ENCODE data around the gene NSUN3. TPM values are rescaled to one million over a fixed set of nuclear protein-coding genes. Genes with fewer than 3 reads are reported as not detected.

The NSUN3 gene
- total RNA-seq, 2 experiments from 2014 or later: 10.4 to 13.5 TPM

DNA sequence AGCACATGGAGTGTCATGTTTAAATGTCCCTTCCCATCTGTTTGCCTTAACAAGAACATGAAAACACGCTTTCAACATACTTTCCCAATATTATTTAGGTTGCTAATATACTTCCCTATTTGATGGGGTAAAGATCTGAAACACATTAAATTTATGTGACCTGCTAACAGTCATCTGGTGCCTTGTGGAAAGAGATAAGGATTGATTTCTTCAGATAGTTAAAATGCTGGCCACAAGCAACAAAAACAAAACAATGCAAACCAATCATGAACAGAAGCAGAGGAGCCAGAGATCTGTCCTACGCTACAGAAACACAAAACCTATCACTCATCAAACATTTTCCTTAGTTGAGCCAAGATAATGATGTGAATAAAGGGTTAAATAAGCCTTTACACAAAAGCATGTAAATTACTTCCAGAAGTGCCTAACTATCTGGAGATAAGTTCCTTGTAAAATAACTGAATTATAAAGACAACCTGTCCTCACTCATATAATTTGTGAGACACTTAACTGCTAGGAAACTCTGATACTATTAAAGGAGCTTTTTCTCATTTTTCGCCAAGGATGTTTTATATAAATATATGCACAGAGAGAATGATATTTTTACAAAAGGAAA lies 109.9 kb downstream of the NSUN3 start:
- no peak for DNase-seq (ENCODE audit: low spot score)
- BruUV-seq (replicated peaks): no TSS peak

DNA sequence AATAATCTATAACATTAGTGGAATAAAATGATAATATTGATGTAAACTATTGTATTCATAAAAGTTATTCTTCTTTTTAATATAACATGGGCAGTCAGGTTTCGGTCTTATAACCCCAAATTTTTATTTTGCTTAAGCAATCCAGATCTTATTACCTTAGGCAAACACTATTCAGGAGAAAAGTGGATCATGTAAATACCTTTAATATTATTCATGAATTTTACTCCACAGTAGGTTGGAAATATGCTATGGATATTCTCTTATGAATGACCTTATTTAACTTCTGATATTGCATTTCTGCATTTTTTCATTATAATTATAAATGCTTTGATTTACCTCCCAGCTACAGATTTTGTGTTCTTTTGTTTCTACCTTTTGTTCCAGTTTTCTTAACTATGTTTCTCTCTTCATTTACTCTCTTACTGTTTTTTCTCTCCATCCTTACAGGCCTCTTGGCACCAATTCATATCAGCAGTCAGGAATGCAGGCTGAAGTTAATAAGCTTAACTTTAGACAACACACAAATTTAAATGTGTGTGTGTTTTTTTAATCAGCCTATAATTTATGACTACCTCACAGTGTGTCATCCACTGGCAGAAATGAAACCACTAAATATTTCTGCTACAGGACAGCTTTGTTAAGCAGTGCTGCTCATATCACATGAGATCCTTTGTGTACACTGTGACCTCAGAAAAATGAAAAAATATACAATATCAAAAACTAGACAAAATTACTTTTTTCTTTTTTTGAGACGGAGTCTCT lies 111.0 kb downstream of the NSUN3 start:
- Histone ChIP-seq H3K79me2 (ENCODE audit: insufficient read depth, low read depth, low read length) (no peaks in the 10 kb centered on the region), H3K4me2 (ENCODE audit: low read length) (no peak overlapping the region), H3K9me3 (ENCODE audit: low read length) (no peaks in the 10 kb centered on the region), H3K4me3 (ENCODE audit: low read depth, low read length, poor library complexity, severe bottlenecking) (no peak overlapping the region), H2AFZ (ENCODE audit: low read length) (no peak overlapping the region), H3K36me3 (ENCODE audit: insufficient read depth, low read length) (no peaks in the 10 kb centered on the region), H3K27ac (ENCODE audit: low read depth, low read length, poor library complexity, severe bottlenecking) (no peak overlapping the region), H3K9me2 (ENCODE audit: insufficient read depth, low read length) (no peaks in the 10 kb centered on the region), H4K20me1 (ENCODE audit: insufficient read depth, low read length) (no peaks in the 10 kb centered on the region), H3K4me1 (ENCODE audit: insufficient read depth, low read length, poor library complexity, severe bottlenecking) (no peaks in the 10 kb centered on the region)
- POLR2A ChIA-PET: interaction anchor here (0.6 kb wide), 1 partner anchor 1068 kb away, joined by 5 read pairs; no protein-coding TSS in a partner anchor
- BruUV-seq (replicated peaks): no TSS peak
- intact Hi-C loops (cut with micrococcal nuclease; ENCODE audit: unreplicated experiment): no loop called here
- no peak for TF ChIP-seq EZH2phosphoT487 (IDR thresholded peaks at IDR 0.05; ENCODE audit: borderline replicate concordance, low read depth, low read length)
- TF ChIP-seq, protein P1, sequence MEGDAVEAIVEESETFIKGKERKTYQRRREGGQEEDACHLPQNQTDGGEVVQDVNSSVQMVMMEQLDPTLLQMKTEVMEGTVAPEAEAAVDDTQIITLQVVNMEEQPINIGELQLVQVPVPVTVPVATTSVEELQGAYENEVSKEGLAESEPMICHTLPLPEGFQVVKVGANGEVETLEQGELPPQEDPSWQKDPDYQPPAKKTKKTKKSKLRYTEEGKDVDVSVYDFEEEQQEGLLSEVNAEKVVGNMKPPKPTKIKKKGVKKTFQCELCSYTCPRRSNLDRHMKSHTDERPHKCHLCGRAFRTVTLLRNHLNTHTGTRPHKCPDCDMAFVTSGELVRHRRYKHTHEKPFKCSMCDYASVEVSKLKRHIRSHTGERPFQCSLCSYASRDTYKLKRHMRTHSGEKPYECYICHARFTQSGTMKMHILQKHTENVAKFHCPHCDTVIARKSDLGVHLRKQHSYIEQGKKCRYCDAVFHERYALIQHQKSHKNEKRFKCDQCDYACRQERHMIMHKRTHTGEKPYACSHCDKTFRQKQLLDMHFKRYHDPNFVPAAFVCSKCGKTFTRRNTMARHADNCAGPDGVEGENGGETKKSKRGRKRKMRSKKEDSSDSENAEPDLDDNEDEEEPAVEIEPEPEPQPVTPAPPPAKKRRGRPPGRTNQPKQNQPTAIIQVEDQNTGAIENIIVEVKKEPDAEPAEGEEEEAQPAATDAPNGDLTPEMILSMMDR (conservative IDR thresholded peaks at IDR 0.05; ENCODE audit: low read length): no peak
- CTCF ChIA-PET (ENCODE audit: unreplicated experiment): no interaction called here
- DNase-seq (ENCODE audit: low spot score): no peak

More for the DNA sequence above, 109.9 kb downstream of the NSUN3 start:
- Histone ChIP-seq H3K27ac (ENCODE audit: low read depth, low read length, poor library complexity, severe bottlenecking) (no peak overlapping the region), H3K9me3 (ENCODE audit: low read length) (no peaks in the 10 kb centered on the region), H3K4me1 (ENCODE audit: insufficient read depth, low read length, poor library complexity, severe bottlenecking) (no peaks in the 10 kb centered on the region), H3K4me2 (ENCODE audit: low read length) (no peak overlapping the region), H4K20me1 (ENCODE audit: insufficient read depth, low read length) (no peaks in the 10 kb centered on the region), H3K4me3 (ENCODE audit: low read depth, low read length, poor library complexity, severe bottlenecking) (no peak overlapping the region), H3K9me2 (ENCODE audit: insufficient read depth, low read length) (no peaks in the 10 kb centered on the region), H3K79me2 (ENCODE audit: insufficient read depth, low read depth, low read length) (no peaks in the 10 kb centered on the region), H2AFZ (ENCODE audit: low read length) (no peak overlapping the region), H3K36me3 (ENCODE audit: insufficient read depth, low read length) (no peaks in the 10 kb centered on the region)
- CTCF ChIA-PET (ENCODE audit: unreplicated experiment): no interaction called here
- POLR2A ChIA-PET: interaction anchor here (0.6 to 0.7 kb wide), 2 partner anchors 29 to 66 kb away, joined by 4 to 5 read pairs; no protein-coding TSS in a partner anchor
- intact Hi-C loops (cut with micrococcal nuclease; ENCODE audit: unreplicated experiment): no loop called here
- TF ChIP-seq EZH2phosphoT487 (IDR thresholded peaks at IDR 0.05; ENCODE audit: borderline replicate concordance, low read depth, low read length): no peak
- TF ChIP-seq, protein P1 (conservative IDR thresholded peaks at IDR 0.05; ENCODE audit: low read length): no peak

DNA sequence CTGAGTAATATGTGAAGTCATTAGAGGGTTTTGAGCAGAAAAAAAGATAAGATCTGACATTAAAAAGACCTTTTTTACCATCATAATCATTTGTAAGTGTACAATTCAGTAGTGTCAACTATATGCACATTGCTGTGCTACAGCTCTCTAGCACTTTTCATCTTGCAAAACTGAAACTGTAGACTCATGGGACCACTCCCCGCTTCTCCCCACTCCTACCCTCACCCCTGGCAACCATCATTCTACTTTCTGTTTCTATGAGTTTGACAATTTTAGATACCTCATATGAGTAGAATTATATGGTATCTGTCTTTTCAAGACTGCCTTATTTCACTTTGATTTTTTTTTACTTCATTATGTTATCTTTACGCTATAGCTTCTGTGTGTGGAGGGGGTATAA lies 112.8 kb downstream of the NSUN3 start:
- Histone ChIP-seq H4K20me1 (ENCODE audit: insufficient read depth, low read length) (no peaks in the 10 kb centered on the region), H3K79me2 (ENCODE audit: insufficient read depth, low read depth, low read length) (no peaks in the 10 kb centered on the region), H3K36me3 (ENCODE audit: insufficient read depth, low read length) (no peaks in the 10 kb centered on the region), H3K9me2 (ENCODE audit: insufficient read depth, low read length) (no peaks in the 10 kb centered on the region), H3K9me3 (ENCODE audit: low read length) (no peaks in the 10 kb centered on the region), H3K4me1 (ENCODE audit: insufficient read depth, low read length, poor library complexity, severe bottlenecking) (no peaks in the 10 kb centered on the region), H3K27ac (ENCODE audit: low read depth, low read length, poor library complexity, severe bottlenecking) (no peak overlapping the region), H3K4me2 (ENCODE audit: low read length) (no peak overlapping the region), H2AFZ (ENCODE audit: low read length) (no peak overlapping the region), H3K4me3 (ENCODE audit: low read depth, low read length, poor library complexity, severe bottlenecking) (no peak overlapping the region)
- POLR2A ChIA-PET: no interaction called here
- BruUV-seq (replicated peaks): no TSS peak
- TF ChIP-seq, protein P1 (conservative IDR thresholded peaks at IDR 0.05; ENCODE audit: low read length): no peak
- TF ChIP-seq EZH2phosphoT487 (IDR thresholded peaks at IDR 0.05; ENCODE audit: borderline replicate concordance, low read depth, low read length): no peak
- intact Hi-C loops (cut with micrococcal nuclease; ENCODE audit: unreplicated experiment): no loop called here
- CTCF ChIA-PET (ENCODE audit: unreplicated experiment): no interaction called here
- DNase-seq (ENCODE audit: low spot score): no peak
